GM12878 (cell line): ENCODE measurements around the gene TMEM223. TPM values are rescaled to one million over a fixed set of nuclear protein-coding genes. Genes with fewer than 3 reads are reported as not detected.

Source experiments
- ATAC-seq: fragments of 200-7000 bp; cut with Tn5 transposase; 3 replicates; pipeline ENCODE4 v1.9.1; 2020; ENCODE audit warnings: mild to moderate bottlenecking, moderate library complexity
- BruUV-seq: library from RNA; stranded (reverse); fragments of 400-500 nt; replicated peaks from 2 replicates; lab custom pipeline; 2021; lab: Mats Ljungman, UMichigan
- CTCF ChIA-PET: fragments of 300-600 bp; sonication (Branson Sonifier 250); formaldehyde crosslinking; extraction: SDS; loops from one replicate; lab custom pipeline; 2021; ENCODE audit warnings: inconsistent platforms; lab: Yijun Ruan, JAX
- POLR2A ChIA-PET: fragments of 350-600 bp; formaldehyde crosslinking; extraction: SDS; loops from one replicate; lab custom pipeline; 2021; ENCODE audit warnings: inconsistent platforms; lab: Charles Lee
- RAD21 ChIA-PET: fragments of 300-600 bp; sonication (Branson Sonifier 250); formaldehyde crosslinking; loops from one replicate; lab custom pipeline; 2023; ENCODE audit warnings: antibody characterized with exemption; ENCODE audit not compliant: unreplicated experiment; lab: Charles Lee
- SMC1A ChIA-PET: fragments of 300-600 bp; sonication (Branson Sonifier 250); formaldehyde crosslinking; loops from one replicate; lab custom pipeline; 2023; ENCODE audit not compliant: unreplicated experiment, uncharacterized antibody; lab: Charles Lee
- DNase-seq: peaks from one replicate; pipeline ENCODE4 v3.0.0-alpha.2; 2011; ENCODE audit warnings: low read depth, low spot score
- FAIRE-seq: peaks from 3 replicates; lab custom pipeline; 2011; peaks lifted over from hg19 to GRCh38; lab: Jason Lieb, UNC
- H2AFZ ChIP-seq: 2 replicates; pipeline ENCODE4 v1.6.0; 2011; ENCODE audit warnings: low read depth, low read length, control low read depth; ENCODE audit not compliant: control insufficient read depth
- H3K27ac ChIP-seq: 2 replicates; pipeline ENCODE4 v1.5.1; 2011; ENCODE audit warnings: control low read depth; ENCODE audit not compliant: control insufficient read depth, insufficient read depth
- H3K27me3 ChIP-seq, 2 experiments: replicated peaks in 1 of 2; 2 replicates each; pipeline versions ENCODE4 v1.6.0 to v1.6.1; 2011; ENCODE audit warnings: low read length in 1 of 2; ENCODE audit not compliant: control insufficient read depth in 2 of 2, insufficient read depth in 2 of 2
- H3K36me3 ChIP-seq, 2 experiments: 2 replicates each; pipeline ENCODE4 v1.5.1; 2011; ENCODE audit warnings: low read length in 1 of 2; ENCODE audit not compliant: control insufficient read depth in 2 of 2, insufficient read depth in 2 of 2
- H3K4me1 ChIP-seq: 2 replicates; pipeline ENCODE4 v1.6.1; 2011; ENCODE audit warnings: mild to moderate bottlenecking, low read length, moderate library complexity, mixed read lengths; ENCODE audit not compliant: control insufficient read depth, insufficient read depth
- H3K4me2 ChIP-seq: 2 replicates; pipeline ENCODE4 v1.6.0; 2011; ENCODE audit warnings: control low read depth; ENCODE audit not compliant: control insufficient read depth, insufficient read depth
- H3K4me3 ChIP-seq: fragments of 200-600 bp; sonication (generic); 2 replicates; pipeline ENCODE4 v1.5.1; 2016
- H3K79me2 ChIP-seq: 2 replicates; pipeline ENCODE4 v1.6.0; 2011; ENCODE audit warnings: low read length; ENCODE audit not compliant: control insufficient read depth, insufficient read depth
- H3K9ac ChIP-seq: 2 replicates; pipeline ENCODE4 v1.8.0; 2011; ENCODE audit warnings: low read length, control low read depth, mixed read lengths; ENCODE audit not compliant: control insufficient read depth, insufficient read depth
- H3K9me3 ChIP-seq: replicated peaks from 3 replicates; pipeline ENCODE4 v1.5.1; 2011; ENCODE audit warnings: mild to moderate bottlenecking, low read length; ENCODE audit not compliant: control insufficient read depth, insufficient read depth
- H4K20me1 ChIP-seq: 2 replicates; pipeline ENCODE4 v1.6.0; 2011; ENCODE audit not compliant: control insufficient read depth, insufficient read depth
- CTCF ChIP-seq, 3 experiments: IDR thresholded peaks in 2 of 3; conservative IDR thresholded peaks in 1 of 3; 2 replicates each; pipeline ENCODE4 v1.5.1; 2011; ENCODE audit warnings: low read depth in 3 of 3, low read length in 3 of 3, mild to moderate bottlenecking in 3 of 3, control low read depth in 2 of 3, moderate library complexity in 2 of 3, inconsistent platforms in 1 of 3, mixed read lengths in 1 of 3; ENCODE audit not compliant: control insufficient read depth in 2 of 3, insufficient read depth in 1 of 3; ENCODE audit errors: extremely low read depth in 1 of 3
- HCFC1 ChIP-seq: fragments of 150-350 bp; IDR thresholded peaks from 2 replicates; pipeline ENCODE4 v1.6.1; 2014; ENCODE audit warnings: low read length
- MTA2 ChIP-seq: fragments of 450-650 bp; IDR thresholded peaks from 2 replicates; pipeline ENCODE4 v1.6.1; 2016; ENCODE audit warnings: low read depth, mild to moderate bottlenecking, moderate library complexity
- MTA3 ChIP-seq: IDR thresholded peaks from 2 replicates; pipeline ENCODE4 v1.6.1; 2012; ENCODE audit warnings: low read length, inconsistent platforms, borderline replicate concordance
- PML ChIP-seq: IDR thresholded peaks from 2 replicates; pipeline ENCODE4 v1.6.1; 2012; ENCODE audit warnings: low read length, inconsistent platforms
- REST ChIP-seq: IDR thresholded peaks from 2 replicates; pipeline ENCODE4 v1.6.1; 2012; ENCODE audit warnings: mild to moderate bottlenecking, low read depth, low read length
- SMAD5 ChIP-seq: IDR thresholded peaks from 2 replicates; pipeline ENCODE4 v1.6.1; 2016; ENCODE audit warnings: antibody characterized with exemption, low read depth
- SPI1 ChIP-seq: IDR thresholded peaks from 2 replicates; pipeline ENCODE4 v1.6.1; 2011; ENCODE audit warnings: low read depth, mild to moderate bottlenecking, low read length, moderate library complexity, borderline replicate concordance; ENCODE audit not compliant: insufficient read depth
- SRF ChIP-seq, 2 experiments: IDR thresholded peaks; 2 replicates each; pipeline ENCODE4 v1.6.1; 2011; ENCODE audit warnings: low read depth in 2 of 2, low read length in 2 of 2, mild to moderate bottlenecking in 1 of 2, moderate library complexity in 1 of 2
- YBX1 ChIP-seq: fragments of 450-650 bp; IDR thresholded peaks from 2 replicates; pipeline ENCODE4 v1.6.1; 2016; ENCODE audit warnings: antibody characterized with exemption
- ZBED1 ChIP-seq: IDR thresholded peaks from 2 replicates; pipeline ENCODE4 v1.6.1; 2016; ENCODE audit warnings: borderline replicate concordance
- ZBTB40 ChIP-seq: fragments of 450-650 bp; IDR thresholded peaks from 2 replicates; pipeline ENCODE4 v1.6.1; 2016; ENCODE audit warnings: mild to moderate bottlenecking, moderate library complexity, borderline replicate concordance
- ZZZ3 ChIP-seq: IDR thresholded peaks from 2 replicates; pipeline ENCODE4 v1.6.1; 2011; ENCODE audit warnings: low read depth; ENCODE audit not compliant: control insufficient read depth, insufficient read length
- WGBS: methylation state at CpG from one replicate; pipeline ENCODE4 v1.1.6; 2016; ENCODE audit warnings: low lambda C conversion rate; ENCODE audit not compliant: insufficient replicate concordance, insufficient coverage; ENCODE audit errors: missing lambda C conversion rate; 5-methylcytosine and 5-hydroxymethylcytosine counted together
- in situ Hi-C: fragments of 300-500 bp; cut with MboI; formaldehyde crosslinking; loops from 9 replicates; pipeline ENCODE4 v1.14.3; 2018; ENCODE audit warnings: mixed read lengths
- intact Hi-C: fragments of 100-400 bp; cut with micrococcal nuclease; formaldehyde crosslinking; loops from one replicate; pipeline ENCODE4 v1.14.2; 2022; ENCODE audit not compliant: unreplicated experiment
- polyA plus RNA-seq, 11 experiments: library from polyadenylated mRNA; depleted of rRNA in 4 of 11; unstranded in 6 of 11; stranded (reverse) in 5 of 11; fragments of >200 nt; fragmentation: Nextera tagmentation in 4 of 11; fragmentation: Illumina TruSeq in 1 of 11; extraction: Ambion mirVana in 4 of 11; extraction: Trizol in 1 of 11; gene quantifications; 1 replicate in 1 of 11; 2 replicates in 10 of 11; pipeline versions ENCODE4 v1.2.1 to v1.2.3, GENCODE V29; 2011 to 2016; ENCODE audit warnings: inconsistent platforms in 2 of 11, missing spikeins in 2 of 11, low read depth in 1 of 11
- total RNA-seq, 4 experiments: library from RNA; depleted of rRNA in 3 of 4; stranded (reverse); fragments of >200 nt in 3 of 4; fragmentation: Illumina TruSeq in 1 of 4; extraction: Trizol in 1 of 4; gene quantifications; 2 replicates each; pipeline versions ENCODE4 v1.2.1 to v1.2.3, GENCODE V29; 2013 to 2021

TMEM223 gene
- total and polyA plus RNA-seq, 10 of the 15 experiments (the other 5 are each of a cell fraction or from before 2014, with no cell fraction given), result 5.3 to 33.2 (median 14.0) TPM

- Histone ChIP-seq H2AFZ (no peak overlapping the region), H3K4me1 (peaks cover 16% of the 10 kb centered on the region), H3K4me3 (peak overlapping the region; percentile 85), H3K27me3 (no peaks in the 10 kb centered on the region), H4K20me1 (no peaks in the 10 kb centered on the region), H3K9ac (peak overlapping the region; percentile 95), H3K79me2 (peaks cover 25% of the 10 kb centered on the region), H3K9me3 (no peaks in the 10 kb centered on the region), H3K4me2 (peak overlapping the region; percentile 84), H3K36me3 (peaks cover 11 to 25% of the 10 kb centered on the region in 2 experiments), H3K27ac (peak overlapping the region; percentile 86)
- DNase-seq (no peak), FAIRE-seq (no peak), ATAC-seq (peak; percentile 13)
- in situ Hi-C loops, result no loop called here
- ChIA-PET POLR2A (interaction anchor here (0.8 to 1.8 kb wide), 11 partner anchors 10 to 137 kb away, joined by 3 to 11 read pairs (median 4); partner anchors contain the start of genes HNRNPUL2, STX5, TEX54 and TMEM179B), SMC1A (interaction anchor here (0.6 to 1.4 kb wide), 6 partner anchors 12 to 57 kb away, joined by 3 to 5 read pairs (median 4); partner anchors contain the start of genes STX5 and TMEM179B), CTCF (interaction anchor here (0.8 to 3.3 kb wide), 6 partner anchors 18 to 430 kb away, joined by 3 to 11 read pairs (median 4); partner anchors contain the start of gene TMEM179B), RAD21 (no interaction called here)
- WGBS, result under 1% methylated on average over 14 of the region's 14 CpGs
- TSS peak; percentile 75 for BruUV-seq
- intact Hi-C loops, result loop anchor here (1.0 to 2.0 kb wide), 2 partner anchors 18 to 77 kb away; partner anchors contain the start of genes HNRNPUL2 and TMEM179B
- TF ChIP-seq ZZZ3 (no peak), REST (no peak), HCFC1 (no peak), CTCF (IDR thresholded peaks at IDR 0.05 in 2 of 3, conservative IDR thresholded peaks at IDR 0.05 in 1 of 3; ENCODE audit: control insufficient read depth in 2 of 3, extremely low read depth in 1 of 3, insufficient read depth in 1 of 3, low read depth in 3 of 3, low read length in 3 of 3) (no peak), YBX1 (no peak), ZBED1 (no peak), PML (no peak), MTA2 (no peak), MTA3 (0 out of 2 replicates have a peak, but pooled peaks have one; percentile 55), ZBTB40 (no peak), SRF (IDR thresholded peaks at IDR 0.05; ENCODE audit: low read depth in 2 of 2, low read length in 2 of 2) (no peak), SPI1 (no peak), SMAD5 (no peak)
These were observed 12.7 kb upstream of the TMEM223 start for GRCh38 chr11:62804310-62805075.
